GM12878 (cell line): Measurements from ENCODE around the gene SHQ1. TPM values are rescaled to one million over a fixed set of nuclear protein-coding genes. Genes with fewer than 3 reads are reported as not detected.

Source experiments
- ATAC-seq: fragments of 200-7000 bp; cut with Tn5 transposase; 3 replicates; pipeline ENCODE4 v1.9.1; 2020; ENCODE audit warnings: mild to moderate bottlenecking, moderate library complexity
- BruUV-seq: library from RNA; stranded (reverse); fragments of 400-500 nt; replicated peaks from 2 replicates; lab custom pipeline; 2021; lab: Mats Ljungman, UMichigan
- CTCF ChIA-PET: fragments of 300-600 bp; sonication (Branson Sonifier 250); formaldehyde crosslinking; extraction: SDS; loops from one replicate; lab custom pipeline; 2021; ENCODE audit warnings: inconsistent platforms; lab: Yijun Ruan, JAX
- POLR2A ChIA-PET: fragments of 350-600 bp; formaldehyde crosslinking; extraction: SDS; loops from one replicate; lab custom pipeline; 2021; ENCODE audit warnings: inconsistent platforms; lab: Charles Lee
- RAD21 ChIA-PET: fragments of 300-600 bp; sonication (Branson Sonifier 250); formaldehyde crosslinking; loops from one replicate; lab custom pipeline; 2023; ENCODE audit warnings: antibody characterized with exemption; ENCODE audit not compliant: unreplicated experiment; lab: Charles Lee
- SMC1A ChIA-PET: fragments of 300-600 bp; sonication (Branson Sonifier 250); formaldehyde crosslinking; loops from one replicate; lab custom pipeline; 2023; ENCODE audit not compliant: unreplicated experiment, uncharacterized antibody; lab: Charles Lee
- DNase-seq: peaks from one replicate; pipeline ENCODE4 v3.0.0-alpha.2; 2011; ENCODE audit warnings: low read depth, low spot score
- FAIRE-seq: peaks from 3 replicates; lab custom pipeline; 2011; peaks lifted over from hg19 to GRCh38; lab: Jason Lieb, UNC
- H2AFZ ChIP-seq: 2 replicates; pipeline ENCODE4 v1.6.0; 2011; ENCODE audit warnings: low read depth, low read length, control low read depth; ENCODE audit not compliant: control insufficient read depth
- H3K27ac ChIP-seq: 2 replicates; pipeline ENCODE4 v1.5.1; 2011; ENCODE audit warnings: control low read depth; ENCODE audit not compliant: control insufficient read depth, insufficient read depth
- H3K27me3 ChIP-seq, 2 experiments: replicated peaks in 1 of 2; 2 replicates each; pipeline versions ENCODE4 v1.6.0 to v1.6.1; 2011; ENCODE audit warnings: low read length in 1 of 2; ENCODE audit not compliant: control insufficient read depth in 2 of 2, insufficient read depth in 2 of 2
- H3K36me3 ChIP-seq, 2 experiments: 2 replicates each; pipeline ENCODE4 v1.5.1; 2011; ENCODE audit warnings: low read length in 1 of 2; ENCODE audit not compliant: control insufficient read depth in 2 of 2, insufficient read depth in 2 of 2
- H3K4me1 ChIP-seq: 2 replicates; pipeline ENCODE4 v1.6.1; 2011; ENCODE audit warnings: mild to moderate bottlenecking, low read length, moderate library complexity, mixed read lengths; ENCODE audit not compliant: control insufficient read depth, insufficient read depth
- H3K4me2 ChIP-seq: 2 replicates; pipeline ENCODE4 v1.6.0; 2011; ENCODE audit warnings: control low read depth; ENCODE audit not compliant: control insufficient read depth, insufficient read depth
- H3K4me3 ChIP-seq: fragments of 200-600 bp; sonication (generic); 2 replicates; pipeline ENCODE4 v1.5.1; 2016
- H3K79me2 ChIP-seq: 2 replicates; pipeline ENCODE4 v1.6.0; 2011; ENCODE audit warnings: low read length; ENCODE audit not compliant: control insufficient read depth, insufficient read depth
- H3K9ac ChIP-seq: 2 replicates; pipeline ENCODE4 v1.8.0; 2011; ENCODE audit warnings: low read length, control low read depth, mixed read lengths; ENCODE audit not compliant: control insufficient read depth, insufficient read depth
- H3K9me3 ChIP-seq: replicated peaks from 3 replicates; pipeline ENCODE4 v1.5.1; 2011; ENCODE audit warnings: mild to moderate bottlenecking, low read length; ENCODE audit not compliant: control insufficient read depth, insufficient read depth
- H4K20me1 ChIP-seq: 2 replicates; pipeline ENCODE4 v1.6.0; 2011; ENCODE audit not compliant: control insufficient read depth, insufficient read depth
- ATF7 ChIP-seq: fragments of 450-650 bp; IDR thresholded peaks from 2 replicates; pipeline ENCODE4 v1.6.1; 2016; ENCODE audit warnings: low read depth, mild to moderate bottlenecking
- CHD4 ChIP-seq: fragments of 200-600 bp; sonication (generic); IDR thresholded peaks from 2 replicates; pipeline ENCODE4 v1.6.1; 2016; ENCODE audit warnings: mild to moderate bottlenecking
- FOXM1 ChIP-seq: IDR thresholded peaks from 2 replicates; pipeline ENCODE4 v1.6.1; 2012; ENCODE audit warnings: low read depth, mild to moderate bottlenecking, inconsistent platforms, low read length, moderate library complexity
- NR2C2 ChIP-seq: IDR thresholded peaks from 2 replicates; pipeline ENCODE4 v1.6.1; 2011; ENCODE audit warnings: borderline replicate concordance, low read depth; ENCODE audit not compliant: control insufficient read depth, insufficient read length
- POLR2A ChIP-seq: IDR thresholded peaks from 2 replicates; pipeline ENCODE4 v1.6.1; 2011; ENCODE audit warnings: low read depth, mild to moderate bottlenecking, low read length
- PRDM15 ChIP-seq: fragments of 450-650 bp; formaldehyde crosslinking; IDR thresholded peaks from 2 replicates; pipeline ENCODE4 v1.4.0; 2020; ENCODE audit warnings: mild to moderate bottlenecking, moderate library complexity
- RB1 ChIP-seq: fragments of 450-650 bp; formaldehyde crosslinking; IDR thresholded peaks from 2 replicates; pipeline ENCODE4 v1.6.1; 2017; ENCODE audit warnings: mild to moderate bottlenecking, borderline replicate concordance
- SKIL ChIP-seq: fragments of 450-650 bp; IDR thresholded peaks from 2 replicates; pipeline ENCODE4 v1.6.1; 2017; ENCODE audit warnings: mild to moderate bottlenecking, low read depth, inconsistent platforms; ENCODE audit not compliant: poor library complexity, severe bottlenecking
- ZBTB4 ChIP-seq: fragments of 450-650 bp; formaldehyde crosslinking; IDR thresholded peaks from 2 replicates; pipeline ENCODE4 v1.4.0; 2022; ENCODE audit warnings: mild to moderate bottlenecking, moderate library complexity
- WGBS: methylation state at CpG from one replicate; pipeline ENCODE4 v1.1.6; 2016; ENCODE audit warnings: low lambda C conversion rate; ENCODE audit not compliant: insufficient replicate concordance, insufficient coverage; ENCODE audit errors: missing lambda C conversion rate; 5-methylcytosine and 5-hydroxymethylcytosine counted together
- in situ Hi-C: fragments of 300-500 bp; cut with MboI; formaldehyde crosslinking; loops from 9 replicates; pipeline ENCODE4 v1.14.3; 2018; ENCODE audit warnings: mixed read lengths
- intact Hi-C: fragments of 100-400 bp; cut with micrococcal nuclease; formaldehyde crosslinking; loops from one replicate; pipeline ENCODE4 v1.14.2; 2022; ENCODE audit not compliant: unreplicated experiment
- polyA plus RNA-seq, 11 experiments: library from polyadenylated mRNA; depleted of rRNA in 4 of 11; unstranded in 6 of 11; stranded (reverse) in 5 of 11; fragments of >200 nt; fragmentation: Nextera tagmentation in 4 of 11; fragmentation: Illumina TruSeq in 1 of 11; extraction: Ambion mirVana in 4 of 11; extraction: Trizol in 1 of 11; gene quantifications; 1 replicate in 1 of 11; 2 replicates in 10 of 11; pipeline versions ENCODE4 v1.2.1 to v1.2.3, GENCODE V29; 2011 to 2016; ENCODE audit warnings: inconsistent platforms in 2 of 11, missing spikeins in 2 of 11, low read depth in 1 of 11
- total RNA-seq, 4 experiments: library from RNA; depleted of rRNA in 3 of 4; stranded (reverse); fragments of >200 nt in 3 of 4; fragmentation: Illumina TruSeq in 1 of 4; extraction: Trizol in 1 of 4; gene quantifications; 2 replicates each; pipeline versions ENCODE4 v1.2.1 to v1.2.3, GENCODE V29; 2013 to 2021

SHQ1 gene
- total and polyA plus RNA-seq, 10 of the 15 experiments (the other 5 are each of a cell fraction or from before 2014, with no cell fraction given) = 12.6 to 51.7 (median 24.5) TPM

GRCh38 chr3:72768936-72769335 is 79.3 kb downstream of the SHQ1 start:
- Histone ChIP-seq H3K9ac (no peak overlapping the region), H3K79me2 (no peaks in the 10 kb centered on the region), H3K4me3 (no peak overlapping the region), H4K20me1 (no peaks in the 10 kb centered on the region), H3K27me3 (no peaks in the 10 kb centered on the region), H3K36me3 (peaks cover 2 to 4% of the 10 kb centered on the region in 2 experiments; a peak in 3 of 4 replicates), H3K9me3 (no peaks in the 10 kb centered on the region), H3K4me1 (no peaks in the 10 kb centered on the region), H3K27ac (no peak overlapping the region), H2AFZ (no peak overlapping the region), H3K4me2 (no peak overlapping the region)
- ChIA-PET POLR2A (no interaction called here), SMC1A (interaction anchor here (1.3 to 1.5 kb wide), 2 partner anchors 15 to 43 kb away, joined by 3 read pairs; no protein-coding TSS in a partner anchor), CTCF (interaction anchor here (1.2 to 1.9 kb wide), 2 partner anchors 11 to 104 kb away, joined by 3 to 4 read pairs; no protein-coding TSS in a partner anchor), RAD21 (no interaction called here)
- BruUV-seq = no TSS peak
- intact Hi-C loops (no loop called here), in situ Hi-C loops (no loop called here)
- 91% methylated on average over 1 of the region's 1 CpG for WGBS
- FAIRE-seq = no peak
- ATAC-seq = no peak
- no peak for DNase-seq
- TF ChIP-seq ATF7 = no peak
- TF ChIP-seq PRDM15 (CRISPR knock-in tag) = no peak
- no peak for TF ChIP-seq FOXM1
- TF ChIP-seq RB1 = no peak
- TF ChIP-seq SKIL = no peak
- no peak for TF ChIP-seq POLR2A
- TF ChIP-seq CHD4 = no peak
- TF ChIP-seq NR2C2 = no peak
- no peak for TF ChIP-seq ZBTB4 (CRISPR knock-in tag)
